ENCODE measurements around the gene MYH7.

Gene MYH7

DNA sequence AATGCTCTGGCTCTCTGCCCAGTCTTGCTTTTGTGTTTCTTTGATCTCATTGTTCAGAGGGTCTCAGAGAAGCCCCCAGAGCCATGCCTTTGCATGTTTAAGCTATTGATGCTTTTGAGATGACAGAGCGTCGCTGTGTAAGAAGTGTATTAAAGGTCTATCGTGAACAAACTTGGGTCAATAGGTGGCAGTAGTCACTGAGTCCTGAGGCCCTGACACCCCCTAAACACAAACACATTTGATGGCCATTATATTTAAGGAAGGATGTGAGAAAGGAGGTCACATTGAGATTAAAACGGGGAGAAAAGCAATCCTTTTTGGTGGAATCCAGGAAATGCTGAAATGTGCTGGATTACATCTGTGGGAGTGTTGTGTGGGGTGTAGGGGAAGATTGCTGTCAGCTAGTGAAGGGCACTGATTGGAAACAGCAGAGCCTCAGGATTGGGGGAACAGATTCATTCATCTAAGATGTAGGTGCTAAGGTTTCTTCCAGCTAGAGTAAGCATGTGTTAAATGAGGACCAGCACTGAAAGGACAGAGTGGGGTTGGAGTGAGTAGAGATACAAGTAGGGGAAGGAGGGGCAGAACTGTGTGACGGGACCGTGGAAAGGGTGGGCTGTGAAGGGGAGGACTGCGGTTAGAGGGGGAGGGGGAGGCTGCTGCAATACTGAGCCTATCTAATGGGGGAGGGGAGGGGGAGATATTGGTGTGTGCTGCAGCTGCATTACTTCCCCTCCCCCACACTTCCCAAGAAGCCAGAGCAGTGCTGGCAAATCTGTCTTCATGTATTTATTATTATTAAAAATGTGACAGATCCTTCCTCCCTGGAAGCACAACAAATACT lies 46.7 kb upstream of the MYH7 start:
- peaks cover 21 to 77% of the 10 kb centered on the region in 2 experiments for H3K36me3 ChIP-seq (ENCODE audit: control insufficient read depth in 2 of 2, insufficient read depth in 1 of 2, low read length in 2 of 2)
- POLR2A ChIA-PET: no interaction called here

DNA sequence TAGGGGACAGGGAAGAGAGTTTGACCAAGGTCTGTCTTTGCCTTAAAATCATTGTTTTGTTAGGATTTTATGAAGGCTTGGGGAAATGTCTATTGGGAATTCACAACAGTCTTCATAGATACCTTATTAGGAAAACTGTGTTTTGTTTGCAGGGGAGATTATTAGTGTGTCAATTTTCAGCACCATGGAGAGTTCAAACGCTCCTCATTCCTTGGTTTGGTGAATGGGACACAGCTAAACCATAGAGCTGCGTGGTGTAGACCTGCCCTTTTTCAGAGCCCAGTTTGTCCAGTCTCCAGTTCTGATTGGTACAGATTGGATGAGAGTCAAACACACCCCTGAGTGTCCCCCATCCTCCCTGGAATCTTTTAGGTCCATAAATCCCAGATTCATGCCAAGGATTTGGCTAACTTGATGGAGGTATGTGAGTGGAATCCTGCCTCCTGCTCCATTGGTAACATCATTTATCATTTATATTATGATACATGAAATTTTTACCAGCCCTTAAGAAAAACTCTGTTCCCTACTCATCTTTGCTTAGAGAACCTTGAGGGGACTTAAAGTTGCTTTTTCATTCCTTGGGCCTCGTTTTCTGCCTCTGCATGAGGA lies 46.0 kb upstream of the MYH7 start:
- H3K36me3 ChIP-seq (ENCODE audit: control insufficient read depth in 2 of 2, insufficient read depth in 1 of 2, low read length in 2 of 2): peaks cover 26 to 78% of the 10 kb centered on the region in 2 experiments
- POLR2A ChIA-PET: no interaction called here
- TF ChIP-seq, protein P1, sequence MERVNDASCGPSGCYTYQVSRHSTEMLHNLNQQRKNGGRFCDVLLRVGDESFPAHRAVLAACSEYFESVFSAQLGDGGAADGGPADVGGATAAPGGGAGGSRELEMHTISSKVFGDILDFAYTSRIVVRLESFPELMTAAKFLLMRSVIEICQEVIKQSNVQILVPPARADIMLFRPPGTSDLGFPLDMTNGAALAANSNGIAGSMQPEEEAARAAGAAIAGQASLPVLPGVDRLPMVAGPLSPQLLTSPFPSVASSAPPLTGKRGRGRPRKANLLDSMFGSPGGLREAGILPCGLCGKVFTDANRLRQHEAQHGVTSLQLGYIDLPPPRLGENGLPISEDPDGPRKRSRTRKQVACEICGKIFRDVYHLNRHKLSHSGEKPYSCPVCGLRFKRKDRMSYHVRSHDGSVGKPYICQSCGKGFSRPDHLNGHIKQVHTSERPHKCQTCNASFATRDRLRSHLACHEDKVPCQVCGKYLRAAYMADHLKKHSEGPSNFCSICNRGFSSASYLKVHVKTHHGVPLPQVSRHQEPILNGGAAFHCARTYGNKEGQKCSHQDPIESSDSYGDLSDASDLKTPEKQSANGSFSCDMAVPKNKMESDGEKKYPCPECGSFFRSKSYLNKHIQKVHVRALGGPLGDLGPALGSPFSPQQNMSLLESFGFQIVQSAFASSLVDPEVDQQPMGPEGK (tag by site-specific recombination; IDR thresholded peaks at IDR 0.05): no peak
- TF ChIP-seq, protein P2, sequence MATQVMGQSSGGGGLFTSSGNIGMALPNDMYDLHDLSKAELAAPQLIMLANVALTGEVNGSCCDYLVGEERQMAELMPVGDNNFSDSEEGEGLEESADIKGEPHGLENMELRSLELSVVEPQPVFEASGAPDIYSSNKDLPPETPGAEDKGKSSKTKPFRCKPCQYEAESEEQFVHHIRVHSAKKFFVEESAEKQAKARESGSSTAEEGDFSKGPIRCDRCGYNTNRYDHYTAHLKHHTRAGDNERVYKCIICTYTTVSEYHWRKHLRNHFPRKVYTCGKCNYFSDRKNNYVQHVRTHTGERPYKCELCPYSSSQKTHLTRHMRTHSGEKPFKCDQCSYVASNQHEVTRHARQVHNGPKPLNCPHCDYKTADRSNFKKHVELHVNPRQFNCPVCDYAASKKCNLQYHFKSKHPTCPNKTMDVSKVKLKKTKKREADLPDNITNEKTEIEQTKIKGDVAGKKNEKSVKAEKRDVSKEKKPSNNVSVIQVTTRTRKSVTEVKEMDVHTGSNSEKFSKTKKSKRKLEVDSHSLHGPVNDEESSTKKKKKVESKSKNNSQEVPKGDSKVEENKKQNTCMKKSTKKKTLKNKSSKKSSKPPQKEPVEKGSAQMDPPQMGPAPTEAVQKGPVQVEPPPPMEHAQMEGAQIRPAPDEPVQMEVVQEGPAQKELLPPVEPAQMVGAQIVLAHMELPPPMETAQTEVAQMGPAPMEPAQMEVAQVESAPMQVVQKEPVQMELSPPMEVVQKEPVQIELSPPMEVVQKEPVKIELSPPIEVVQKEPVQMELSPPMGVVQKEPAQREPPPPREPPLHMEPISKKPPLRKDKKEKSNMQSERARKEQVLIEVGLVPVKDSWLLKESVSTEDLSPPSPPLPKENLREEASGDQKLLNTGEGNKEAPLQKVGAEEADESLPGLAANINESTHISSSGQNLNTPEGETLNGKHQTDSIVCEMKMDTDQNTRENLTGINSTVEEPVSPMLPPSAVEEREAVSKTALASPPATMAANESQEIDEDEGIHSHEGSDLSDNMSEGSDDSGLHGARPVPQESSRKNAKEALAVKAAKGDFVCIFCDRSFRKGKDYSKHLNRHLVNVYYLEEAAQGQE (tag by site-specific recombination; IDR thresholded peaks at IDR 0.05): peak; percentile 96
- no peak overlapping the region for H3K4me3 ChIP-seq (ENCODE audit: low read depth, low read length)
- no peaks in the 10 kb centered on the region for H3K9me3 ChIP-seq (ENCODE audit: control insufficient read depth, insufficient read depth, low read depth, low read length)
- CTCF ChIA-PET: interaction anchor here (0.7 to 13.3 kb wide), 5 partner anchors 13 to 155 kb away, joined by 3 to 338 read pairs (median 4); partner anchors contain the start of gene THTPA
- H3K4me1 ChIP-seq (ENCODE audit: control insufficient read depth, insufficient read depth, low read length): no peaks in the 10 kb centered on the region
- no peak overlapping the region for H3K27ac ChIP-seq (ENCODE audit: extremely low read depth, low read depth, low read length)

More for the DNA sequence above, 46.7 kb upstream of the MYH7 start:
- TF ChIP-seq EGR2 (tag by site-specific recombination; IDR thresholded peaks at IDR 0.05; ENCODE audit: low read depth): 0 out of 2 replicates have a peak, but pooled peaks have one; percentile 12
- TF ChIP-seq, protein P3, sequence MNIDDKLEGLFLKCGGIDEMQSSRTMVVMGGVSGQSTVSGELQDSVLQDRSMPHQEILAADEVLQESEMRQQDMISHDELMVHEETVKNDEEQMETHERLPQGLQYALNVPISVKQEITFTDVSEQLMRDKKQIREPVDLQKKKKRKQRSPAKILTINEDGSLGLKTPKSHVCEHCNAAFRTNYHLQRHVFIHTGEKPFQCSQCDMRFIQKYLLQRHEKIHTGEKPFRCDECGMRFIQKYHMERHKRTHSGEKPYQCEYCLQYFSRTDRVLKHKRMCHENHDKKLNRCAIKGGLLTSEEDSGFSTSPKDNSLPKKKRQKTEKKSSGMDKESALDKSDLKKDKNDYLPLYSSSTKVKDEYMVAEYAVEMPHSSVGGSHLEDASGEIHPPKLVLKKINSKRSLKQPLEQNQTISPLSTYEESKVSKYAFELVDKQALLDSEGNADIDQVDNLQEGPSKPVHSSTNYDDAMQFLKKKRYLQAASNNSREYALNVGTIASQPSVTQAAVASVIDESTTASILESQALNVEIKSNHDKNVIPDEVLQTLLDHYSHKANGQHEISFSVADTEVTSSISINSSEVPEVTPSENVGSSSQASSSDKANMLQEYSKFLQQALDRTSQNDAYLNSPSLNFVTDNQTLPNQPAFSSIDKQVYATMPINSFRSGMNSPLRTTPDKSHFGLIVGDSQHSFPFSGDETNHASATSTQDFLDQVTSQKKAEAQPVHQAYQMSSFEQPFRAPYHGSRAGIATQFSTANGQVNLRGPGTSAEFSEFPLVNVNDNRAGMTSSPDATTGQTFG (tag by site-specific recombination; IDR thresholded peaks at IDR 0.05; ENCODE audit: borderline replicate concordance): no peak
- Histone ChIP-seq H3K9me3 (ENCODE audit: control insufficient read depth, insufficient read depth, low read depth, low read length) (no peaks in the 10 kb centered on the region), H3K27ac (ENCODE audit: extremely low read depth, low read depth, low read length) (no peak overlapping the region), H3K4me3 (ENCODE audit: low read depth, low read length) (no peak overlapping the region), H3K4me1 (ENCODE audit: control insufficient read depth, insufficient read depth, low read length) (no peaks in the 10 kb centered on the region)
- CTCF ChIA-PET: interaction anchor here (0.6 to 13.3 kb wide), 10 partner anchors 14 to 160 kb away, joined by 3 to 338 read pairs (median 3); partner anchors contain the start of genes PABPN1 and THTPA

DNA sequence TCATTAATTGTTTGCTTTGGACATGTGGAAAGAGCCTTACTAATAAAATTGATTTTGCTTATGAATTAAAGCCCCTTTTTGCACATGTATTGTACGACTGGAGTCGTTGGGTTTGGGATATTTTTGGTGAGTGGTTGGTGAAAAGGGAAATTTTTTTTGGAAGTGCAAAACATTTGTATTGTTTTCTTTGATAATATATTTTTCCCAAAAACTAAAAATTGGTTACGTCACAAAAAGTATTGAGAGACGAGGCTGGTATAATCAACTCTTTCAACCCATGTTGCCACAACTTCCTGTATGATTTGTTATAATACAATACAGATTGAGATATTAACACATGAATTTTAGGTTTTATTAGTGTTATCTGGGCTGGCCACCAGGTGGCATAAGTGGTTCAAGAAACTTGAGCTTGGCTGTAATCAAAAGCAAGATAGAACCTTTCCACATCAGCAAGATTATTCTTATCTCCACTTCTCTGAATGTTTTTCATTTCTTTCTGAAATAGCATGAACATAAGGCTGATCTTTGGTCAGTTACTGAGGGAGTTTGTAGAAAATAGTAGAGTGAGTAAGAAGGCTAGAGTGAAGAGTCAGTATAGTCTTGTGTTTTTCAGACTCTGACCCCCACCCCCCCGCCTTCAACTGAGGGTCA lies 42.8 kb upstream of the MYH7 start:
- Histone ChIP-seq H3K9me3 (ENCODE audit: control insufficient read depth, insufficient read depth, low read depth, low read length) (no peaks in the 10 kb centered on the region), H3K4me1 (ENCODE audit: control insufficient read depth, insufficient read depth, low read length) (no peaks in the 10 kb centered on the region), H3K4me3 (ENCODE audit: low read depth, low read length) (no peak overlapping the region), H3K27ac (ENCODE audit: extremely low read depth, low read depth, low read length) (no peak overlapping the region), H3K36me3 (ENCODE audit: control insufficient read depth in 2 of 2, insufficient read depth in 1 of 2, low read length in 2 of 2) (peaks cover 52 to 83% of the 10 kb centered on the region in 2 experiments)
- TF ChIP-seq ZNF654 (tag by site-specific recombination; IDR thresholded peaks at IDR 0.05; ENCODE audit: low read depth) (peak; percentile 50), ZNF416 (tag by site-specific recombination; IDR thresholded peaks at IDR 0.05) (no peak), ZNF391 (tag by site-specific recombination; IDR thresholded peaks at IDR 0.05; ENCODE audit: borderline replicate concordance, low read depth) (no peak)
- TF ChIP-seq, protein P4, sequence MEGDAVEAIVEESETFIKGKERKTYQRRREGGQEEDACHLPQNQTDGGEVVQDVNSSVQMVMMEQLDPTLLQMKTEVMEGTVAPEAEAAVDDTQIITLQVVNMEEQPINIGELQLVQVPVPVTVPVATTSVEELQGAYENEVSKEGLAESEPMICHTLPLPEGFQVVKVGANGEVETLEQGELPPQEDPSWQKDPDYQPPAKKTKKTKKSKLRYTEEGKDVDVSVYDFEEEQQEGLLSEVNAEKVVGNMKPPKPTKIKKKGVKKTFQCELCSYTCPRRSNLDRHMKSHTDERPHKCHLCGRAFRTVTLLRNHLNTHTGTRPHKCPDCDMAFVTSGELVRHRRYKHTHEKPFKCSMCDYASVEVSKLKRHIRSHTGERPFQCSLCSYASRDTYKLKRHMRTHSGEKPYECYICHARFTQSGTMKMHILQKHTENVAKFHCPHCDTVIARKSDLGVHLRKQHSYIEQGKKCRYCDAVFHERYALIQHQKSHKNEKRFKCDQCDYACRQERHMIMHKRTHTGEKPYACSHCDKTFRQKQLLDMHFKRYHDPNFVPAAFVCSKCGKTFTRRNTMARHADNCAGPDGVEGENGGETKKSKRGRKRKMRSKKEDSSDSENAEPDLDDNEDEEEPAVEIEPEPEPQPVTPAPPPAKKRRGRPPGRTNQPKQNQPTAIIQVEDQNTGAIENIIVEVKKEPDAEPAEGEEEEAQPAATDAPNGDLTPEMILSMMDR (tag by site-specific recombination; IDR thresholded peaks at IDR 0.05): 0 out of 2 replicates have a peak, but pooled peaks have one; percentile 36
- POLR2A ChIA-PET: interaction anchor here (0.6 to 1.7 kb wide), 8 partner anchors 74 to 171 kb away, joined by 3 to 9 read pairs (median 4); partner anchors contain the start of genes BCL2L2 and ZFHX2
- CTCF ChIA-PET: interaction anchor here (0.5 to 13.3 kb wide), 22 partner anchors 10 to 954 kb away, joined by 3 to 338 read pairs (median 4); partner anchors contain the start of gene THTPA

All from HEK293 (cell line).